Ishikawa (cell line): ENCODE measurements around the gene RIMBP2.

Experiments used
- CEBPB ChIP-seq: IDR thresholded peaks from 2 replicates; pipeline ENCODE4 v1.6.1; 2012
- CREB1 ChIP-seq: IDR thresholded peaks from 2 replicates; pipeline ENCODE4 v1.6.1; 2012; ENCODE audit warnings: low read depth
- EGR1 ChIP-seq: IDR thresholded peaks from 2 replicates; pipeline ENCODE4 v1.6.1; 2012
- EP300 ChIP-seq: IDR thresholded peaks from 2 replicates; pipeline ENCODE4 v1.6.1; 2012; ENCODE audit warnings: borderline replicate concordance
- FOXM1 ChIP-seq: IDR thresholded peaks from 2 replicates; pipeline ENCODE4 v1.6.1; 2012; ENCODE audit warnings: low read depth, borderline replicate concordance
- MAX ChIP-seq: IDR thresholded peaks from 2 replicates; pipeline ENCODE4 v1.6.1; 2012
- NFIC ChIP-seq: IDR thresholded peaks from 2 replicates; pipeline ENCODE4 v1.6.1; 2012
- RAD21 ChIP-seq: IDR thresholded peaks from 2 replicates; pipeline ENCODE4 v1.6.1; 2012; ENCODE audit warnings: low read depth
- REST ChIP-seq: IDR thresholded peaks from 2 replicates; pipeline ENCODE4 v1.6.1; 2012; ENCODE audit warnings: low read depth, mild to moderate bottlenecking
- TAF1 ChIP-seq: IDR thresholded peaks from 2 replicates; pipeline ENCODE4 v1.6.1; 2012; ENCODE audit warnings: low read depth, mild to moderate bottlenecking
- TCF12 ChIP-seq: IDR thresholded peaks from 2 replicates; pipeline ENCODE4 v1.6.1; 2012; ENCODE audit warnings: low read depth
- TEAD4 ChIP-seq: IDR thresholded peaks from 2 replicates; pipeline ENCODE4 v1.6.1; 2012
- USF1 ChIP-seq: IDR thresholded peaks from 2 replicates; pipeline ENCODE4 v1.6.1; 2012
- YY1 ChIP-seq: IDR thresholded peaks from 2 replicates; pipeline ENCODE4 v1.6.1; 2012; ENCODE audit warnings: low read depth
- ZBTB7A ChIP-seq: IDR thresholded peaks from 2 replicates; pipeline ENCODE4 v1.6.1; 2012; ENCODE audit warnings: low read depth

RIMBP2 gene

GRCh38 chr12:130562716-130563115 is 153.4 kb downstream of the RIMBP2 start:
- TF ChIP-seq RAD21 (no peak), CEBPB (no peak), YY1 (no peak), MAX (no peak), REST (no peak), EP300 (no peak)

GRCh38 chr12:130560321-130560720 is 155.8 kb downstream of the RIMBP2 start:
- TF ChIP-seq ZBTB7A, result no peak
- TF ChIP-seq USF1, result no peak
- no peak for TF ChIP-seq NFIC
- TF ChIP-seq REST, result no peak
- TF ChIP-seq YY1, result no peak
- TF ChIP-seq CEBPB, result no peak
- TF ChIP-seq MAX, result no peak
- TF ChIP-seq EP300, result no peak
- no peak for TF ChIP-seq TAF1
- no peak for TF ChIP-seq TCF12
- no peak for TF ChIP-seq TEAD4
- TF ChIP-seq RAD21, result no peak

GRCh38 chr12:130559806-130560205 is 156.3 kb downstream of the RIMBP2 start:
- TF ChIP-seq FOXM1 (no peak), TAF1 (no peak), REST (no peak), TEAD4 (no peak), YY1 (no peak), ZBTB7A (no peak), USF1 (no peak), CREB1 (no peak), NFIC (no peak), CEBPB (no peak)

GRCh38 chr12:130557886-130558765 is 158.0 kb downstream of the RIMBP2 start:
- TF ChIP-seq CEBPB (no peak), EP300 (no peak), ZBTB7A (no peak), FOXM1 (no peak), CREB1 (no peak), TEAD4 (no peak), TCF12 (no peak), TAF1 (no peak), MAX (no peak), USF1 (no peak), NFIC (no peak), EGR1 (no peak), YY1 (no peak), REST (no peak), RAD21 (no peak)
